ENCODE results near the gene CD109.
"Not testable (repeated sequence)": the region's sequence is repeated elsewhere in the genome, so short reads cannot be mapped to it uniquely, and the experiment has no call there.

Gene CD109

GRCh38 chr6:73803562-73804241 is 107.7 kb downstream of the CD109 start:
- Mint-ChIP-seq H3K4me3 (no peak overlapping the region), H3K4me1 (peaks cover 13% of the 10 kb centered on the region), H3K27ac (no peak overlapping the region), H3K27me3 (no peaks in the 10 kb centered on the region), H3K36me3 (ENCODE audit: low read depth) (peaks cover 15% of the 10 kb centered on the region), H3K9me3 (no peaks in the 10 kb centered on the region)
- no peak for DNase-seq
- ATAC-seq: peak; percentile 72

- DNase-seq, H3K27ac Mint-ChIP-seq, ATAC-seq, H3K4me3 Mint-ChIP-seq, H3K27me3 Mint-ChIP-seq, H3K4me1 Mint-ChIP-seq, H3K9me3 Mint-ChIP-seq: not testable (repeated sequence)
- H3K36me3 Mint-ChIP-seq (ENCODE audit: low read depth): peaks cover 15% of the 10 kb centered on the region
These were observed 109.2 kb downstream of the CD109 start for GRCh38 chr6:73805221-73805620.

GRCh38 chr6:73805982-73806381 is 110.0 kb downstream of the CD109 start:
- H3K4me3 Mint-ChIP-seq, H3K27me3 Mint-ChIP-seq, H3K4me1 Mint-ChIP-seq, H3K27ac Mint-ChIP-seq, H3K9me3 Mint-ChIP-seq, ATAC-seq, DNase-seq: not testable (repeated sequence)
- peaks cover 15% of the 10 kb centered on the region for H3K36me3 Mint-ChIP-seq (ENCODE audit: low read depth)

GRCh38 chr6:73811706-73812105 is 115.7 kb downstream of the CD109 start:
- no peaks in the 10 kb centered on the region for H3K4me1 Mint-ChIP-seq
- no peaks in the 10 kb centered on the region for H3K9me3 Mint-ChIP-seq
- peaks cover 3% of the 10 kb centered on the region for H3K36me3 Mint-ChIP-seq (ENCODE audit: low read depth)
- H3K27ac Mint-ChIP-seq: no peak overlapping the region
- no peaks in the 10 kb centered on the region for H3K27me3 Mint-ChIP-seq
- H3K4me3 Mint-ChIP-seq: no peak overlapping the region
- DNase-seq: no peak
- ATAC-seq: peak; percentile 24

- DNase-seq: no peak
- ATAC-seq: no peak
- peaks cover 11% of the 10 kb centered on the region for H3K9me3 Mint-ChIP-seq
- H3K36me3 Mint-ChIP-seq (ENCODE audit: low read depth): peaks cover 21% of the 10 kb centered on the region
- no peak overlapping the region for H3K4me3 Mint-ChIP-seq
- H3K27ac Mint-ChIP-seq: no peak overlapping the region
- H3K27me3 Mint-ChIP-seq: no peaks in the 10 kb centered on the region
- no peaks in the 10 kb centered on the region for H3K4me1 Mint-ChIP-seq
These were observed 121.2 kb downstream of the CD109 start for GRCh38 chr6:73817253-73817652.

GRCh38 chr6:73823046-73823735 is 127.2 kb downstream of the CD109 start:
- no peaks in the 10 kb centered on the region for H3K4me1 Mint-ChIP-seq
- H3K27me3 Mint-ChIP-seq: no peaks in the 10 kb centered on the region
- H3K36me3 Mint-ChIP-seq (ENCODE audit: low read depth): peaks cover 20% of the 10 kb centered on the region
- no peak overlapping the region for H3K27ac Mint-ChIP-seq
- no peak overlapping the region for H3K4me3 Mint-ChIP-seq
- H3K9me3 Mint-ChIP-seq: peaks cover 11% of the 10 kb centered on the region
- ATAC-seq (no peak), DNase-seq (no peak)

GRCh38 chr6:73823832-73824231 is 127.8 kb downstream of the CD109 start:
- no peak for DNase-seq
- Mint-ChIP-seq H3K27ac (no peak overlapping the region), H3K4me3 (no peak overlapping the region), H3K4me1 (no peaks in the 10 kb centered on the region), H3K9me3 (peaks cover 11% of the 10 kb centered on the region), H3K27me3 (no peaks in the 10 kb centered on the region), H3K36me3 (ENCODE audit: low read depth) (peaks cover 19% of the 10 kb centered on the region)
- no peak for ATAC-seq

- H3K27ac Mint-ChIP-seq: no peak overlapping the region
- H3K9me3 Mint-ChIP-seq: no peaks in the 10 kb centered on the region
- DNase-seq: no peak
- peaks cover 3% of the 10 kb centered on the region for H3K36me3 Mint-ChIP-seq (ENCODE audit: low read depth)
- no peaks in the 10 kb centered on the region for H3K4me1 Mint-ChIP-seq
- no peak for ATAC-seq
- H3K4me3 Mint-ChIP-seq: no peak overlapping the region
- no peaks in the 10 kb centered on the region for H3K27me3 Mint-ChIP-seq
These were observed 130.6 kb downstream of the CD109 start for GRCh38 chr6:73826571-73826970.

GRCh38 chr6:73830119-73830518 is 134.1 kb downstream of the CD109 start:
- no peak for DNase-seq
- H3K27me3 Mint-ChIP-seq: no peaks in the 10 kb centered on the region
- H3K4me1 Mint-ChIP-seq: no peaks in the 10 kb centered on the region
- H3K4me3 Mint-ChIP-seq: no peak overlapping the region
- H3K36me3 Mint-ChIP-seq (ENCODE audit: low read depth): no peaks in the 10 kb centered on the region
- peaks cover 4% of the 10 kb centered on the region for H3K9me3 Mint-ChIP-seq
- H3K27ac Mint-ChIP-seq: no peak overlapping the region
- no peak for ATAC-seq

GRCh38 chr6:73832313-73832712 is 136.3 kb downstream of the CD109 start:
- no peak for DNase-seq
- Mint-ChIP-seq H3K4me3 (no peak overlapping the region), H3K4me1 (no peaks in the 10 kb centered on the region), H3K36me3 (ENCODE audit: low read depth) (no peaks in the 10 kb centered on the region), H3K27ac (no peak overlapping the region), H3K27me3 (no peaks in the 10 kb centered on the region), H3K9me3 (peaks cover 4% of the 10 kb centered on the region)
- ATAC-seq: no peak

- ATAC-seq, H3K27ac Mint-ChIP-seq: not testable (repeated sequence)
These were observed 148.7 kb downstream of the CD109 start for GRCh38 chr6:73844696-73845095.

GRCh38 chr6:73851048-73851447 is 155.0 kb downstream of the CD109 start:
- H3K36me3 Mint-ChIP-seq (ENCODE audit: low read depth); DNase-seq; H3K9me3 Mint-ChIP-seq; ATAC-seq; H3K4me1 Mint-ChIP-seq; H3K27me3 Mint-ChIP-seq; H3K4me3 Mint-ChIP-seq; H3K27ac Mint-ChIP-seq: not testable (repeated sequence)

More at GRCh38 chr6:73844696-73845095, 148.7 kb downstream of the CD109 start:
- not testable (repeated sequence) for H3K4me1 Mint-ChIP-seq; H3K4me3 Mint-ChIP-seq; H3K36me3 Mint-ChIP-seq (ENCODE audit: low read depth); DNase-seq; H3K27me3 Mint-ChIP-seq
- H3K9me3 Mint-ChIP-seq: peaks cover 12% of the 10 kb centered on the region

GRCh38 chr6:73854998-73855718 is 159.2 kb downstream of the CD109 start:
- Mint-ChIP-seq H3K36me3 (ENCODE audit: low read depth) (no peaks in the 10 kb centered on the region), H3K27ac (no peak overlapping the region), H3K9me3 (no peaks in the 10 kb centered on the region), H3K4me1 (no peaks in the 10 kb centered on the region), H3K27me3 (no peaks in the 10 kb centered on the region), H3K4me3 (no peak overlapping the region)
- DNase-seq (no peak), ATAC-seq (no peak)

GRCh38 chr6:73857341-73857890 is 161.4 kb downstream of the CD109 start:
- Mint-ChIP-seq H3K4me1 (no peaks in the 10 kb centered on the region), H3K9me3 (no peaks in the 10 kb centered on the region), H3K36me3 (ENCODE audit: low read depth) (no peaks in the 10 kb centered on the region), H3K27me3 (no peaks in the 10 kb centered on the region), H3K4me3 (no peak overlapping the region), H3K27ac (no peak overlapping the region)
- DNase-seq (no peak), ATAC-seq (no peak)

GRCh38 chr6:73858376-73858775 is 162.4 kb downstream of the CD109 start:
- no peak for ATAC-seq
- H3K4me3 Mint-ChIP-seq: no peak overlapping the region

More at GRCh38 chr6:73858376-73858775, 162.4 kb downstream of the CD109 start:
- no peaks in the 10 kb centered on the region for H3K9me3 Mint-ChIP-seq
- no peak overlapping the region for H3K27ac Mint-ChIP-seq
- H3K4me1 Mint-ChIP-seq: no peaks in the 10 kb centered on the region
- no peaks in the 10 kb centered on the region for H3K36me3 Mint-ChIP-seq (ENCODE audit: low read depth)
- DNase-seq: no peak
- no peaks in the 10 kb centered on the region for H3K27me3 Mint-ChIP-seq

All from activated naive CD8-positive, alpha-beta T cell treated with anti-CD3 and anti-CD28 coated beads, Interleukin-2, amount 50 U/mL, for 24 hours (primary cell).